Trophoblast cell (in vitro differentiated cells and primary cell): ENCODE measurements around the gene NPC1.

ENCODE experiments used
- DNase-seq, 2 donors: peaks; one replicate each; pipeline ENCODE4 v3.0.0-alpha.2; 2016
- H2AFZ ChIP-seq: 2 replicates; pipeline ENCODE4 v1.6.1; 2013; ENCODE audit warnings: low read length, moderate library complexity, mild to moderate bottlenecking; ENCODE audit not compliant: insufficient read depth, poor library complexity
- H2AK5ac ChIP-seq: 2 replicates; pipeline ENCODE4 v1.6.1; 2013; ENCODE audit warnings: mild to moderate bottlenecking, low read length
- H2BK120ac ChIP-seq: 2 replicates; pipeline ENCODE4 v1.6.1; 2013; ENCODE audit warnings: low read length, mild to moderate bottlenecking, moderate library complexity; ENCODE audit not compliant: insufficient read depth, poor library complexity
- H2BK12ac ChIP-seq: 2 replicates; pipeline ENCODE4 v1.6.1; 2013; ENCODE audit warnings: mild to moderate bottlenecking, low read length, moderate library complexity
- H2BK5ac ChIP-seq: 2 replicates; pipeline ENCODE4 v1.6.1; 2013; ENCODE audit warnings: low read length, low read depth, moderate library complexity, mild to moderate bottlenecking; ENCODE audit not compliant: poor library complexity
- H3K14ac ChIP-seq: 2 replicates; pipeline ENCODE4 v1.6.1; 2013; ENCODE audit warnings: mild to moderate bottlenecking, low read length
- H3K18ac ChIP-seq: 2 replicates; pipeline ENCODE4 v1.6.1; 2013; ENCODE audit warnings: mild to moderate bottlenecking, low read length
- H3K23ac ChIP-seq: 2 replicates; pipeline ENCODE4 v1.6.1; 2013; ENCODE audit warnings: low read length
- H3K27ac ChIP-seq: 2 replicates; pipeline ENCODE4 v1.5.1; 2013; ENCODE audit warnings: low read depth, mild to moderate bottlenecking, inconsistent platforms, low read length, moderate library complexity
- H3K27me3 ChIP-seq: 2 replicates; pipeline ENCODE4 v1.6.1; 2013; ENCODE audit warnings: inconsistent platforms, mild to moderate bottlenecking, low read length, moderate library complexity; ENCODE audit not compliant: insufficient read depth
- H3K36me3 ChIP-seq, 2 experiments: 1 replicate in 1 of 2; 2 replicates in 1 of 2; pipeline ENCODE4 v1.6.1; 2013; ENCODE audit warnings: low read length in 2 of 2, mild to moderate bottlenecking in 2 of 2, moderate library complexity in 1 of 2; ENCODE audit not compliant: insufficient read depth in 2 of 2, control insufficient read depth in 1 of 2
- H3K4ac ChIP-seq: 2 replicates; pipeline ENCODE4 v1.6.1; 2013; ENCODE audit warnings: low read depth, mild to moderate bottlenecking, low read length, moderate library complexity
- H3K4me1 ChIP-seq, 2 experiments: 1 replicate in 1 of 2; 2 replicates in 1 of 2; pipeline ENCODE4 v1.6.1; 2013; ENCODE audit warnings: low read length in 2 of 2, mild to moderate bottlenecking in 2 of 2, moderate library complexity in 1 of 2; ENCODE audit not compliant: insufficient read depth in 2 of 2, control insufficient read depth in 1 of 2
- H3K4me2 ChIP-seq: 2 replicates; pipeline ENCODE4 v1.6.1; 2013; ENCODE audit warnings: inconsistent platforms, mild to moderate bottlenecking, low read length, moderate library complexity
- H3K4me3 ChIP-seq: 2 replicates; pipeline ENCODE4 v1.5.1; 2013; ENCODE audit warnings: mild to moderate bottlenecking, low read depth, low read length, inconsistent platforms
- H3K79me1 ChIP-seq: one replicate; pipeline ENCODE4 v1.6.1; 2013; ENCODE audit warnings: low read length
- H3K79me2 ChIP-seq: 2 replicates; pipeline ENCODE4 v1.6.1; 2013; ENCODE audit warnings: low read length, mild to moderate bottlenecking; ENCODE audit not compliant: control insufficient read depth, insufficient read depth, poor library complexity
- H3K9ac ChIP-seq: 2 replicates; pipeline ENCODE4 v1.6.1; 2013; ENCODE audit warnings: mild to moderate bottlenecking, low read length
- H3K9me3 ChIP-seq: 2 replicates; pipeline ENCODE4 v1.6.1; 2013; ENCODE audit warnings: low read depth, mild to moderate bottlenecking, control low read depth, inconsistent platforms, low read length; ENCODE audit not compliant: insufficient read depth
- H4K12ac ChIP-seq: 2 replicates; pipeline ENCODE4 v1.6.1; 2013; ENCODE audit warnings: low read depth, mild to moderate bottlenecking, low read length, moderate library complexity
- H4K8ac ChIP-seq: 2 replicates; pipeline ENCODE4 v1.6.1; 2013; ENCODE audit warnings: low read depth, mild to moderate bottlenecking, low read length, moderate library complexity
- H4K91ac ChIP-seq: one replicate; pipeline ENCODE4 v1.6.1; 2013; ENCODE audit warnings: low read depth, mild to moderate bottlenecking, low read length, moderate library complexity
- WGBS: extraction: QIAGEN DNeasy Blood & Tissue Kit; methylation state at CpG from one replicate; pipeline ENCODE4 v1.1.7; 2013; ENCODE audit warnings: missing lambda C conversion rate; ENCODE audit not compliant: insufficient read length, insufficient coverage; ENCODE audit errors: extremely low coverage; 5-methylcytosine and 5-hydroxymethylcytosine counted together

Gene NPC1

DNA sequence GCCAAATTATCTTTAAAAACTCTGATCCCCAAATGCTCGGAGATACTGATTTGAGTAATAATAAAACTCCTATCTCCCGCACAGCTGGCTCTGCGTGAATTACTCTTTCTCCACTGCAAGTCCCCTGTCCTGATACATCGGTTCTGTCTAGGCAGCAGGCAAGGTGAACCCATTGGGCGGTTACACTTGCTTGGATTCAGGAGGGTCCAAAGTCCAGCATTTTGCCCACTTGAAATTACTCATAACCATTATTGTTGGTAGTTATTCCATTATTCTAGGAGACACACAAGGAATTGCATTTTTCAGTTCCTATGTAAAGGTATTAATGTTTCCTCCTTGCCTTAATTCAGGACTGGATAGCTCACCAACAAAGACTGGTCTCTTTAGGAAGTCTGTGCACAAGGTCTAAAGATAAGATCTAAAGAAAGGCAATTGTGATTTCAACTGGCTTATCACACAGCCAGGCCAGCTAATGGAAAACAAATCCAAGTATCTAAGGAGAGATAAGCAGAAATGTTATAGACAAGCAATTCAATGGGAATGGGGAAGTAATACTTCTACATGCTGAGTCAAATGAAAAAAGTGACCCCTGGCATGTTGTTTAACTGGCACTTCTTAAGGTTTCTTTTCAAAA is 23.2 kb upstream of the NPC1 start:
- WGBS, result no CpG with 5 or more reads among the region's 5 CpGs
- no peaks in the 10 kb centered on the region for H3K79me2 ChIP-seq
- H3K9ac ChIP-seq, result no peak overlapping the region
- H3K18ac ChIP-seq, result no peak overlapping the region
- H3K9me3 ChIP-seq, result no peaks in the 10 kb centered on the region
- H3K79me1 ChIP-seq, result no peaks in the 10 kb centered on the region
- no peak overlapping the region for H3K4ac ChIP-seq
- DNase-seq, result peak; percentile 50 to 86
- peaks cover 0 to 6% of the 10 kb centered on the region in 2 experiments for H3K4me1 ChIP-seq
- H2BK12ac ChIP-seq, result no peak overlapping the region
- H4K8ac ChIP-seq, result no peak overlapping the region
- no peak overlapping the region for H3K27ac ChIP-seq
- H2BK5ac ChIP-seq, result no peak overlapping the region
- H2BK120ac ChIP-seq, result no peak overlapping the region
- H3K23ac ChIP-seq, result no peak overlapping the region
- H3K27me3 ChIP-seq, result no peaks in the 10 kb centered on the region
- no peak overlapping the region for H4K91ac ChIP-seq
- no peaks in the 10 kb centered on the region for H3K36me3 ChIP-seq
- no peak overlapping the region for H4K12ac ChIP-seq
- H2AFZ ChIP-seq, result no peak overlapping the region
- no peak overlapping the region for H2AK5ac ChIP-seq
- H3K14ac ChIP-seq, result no peak overlapping the region
- H3K4me3 ChIP-seq, result no peak overlapping the region
- H3K4me2 ChIP-seq, result no peak overlapping the region

DNA sequence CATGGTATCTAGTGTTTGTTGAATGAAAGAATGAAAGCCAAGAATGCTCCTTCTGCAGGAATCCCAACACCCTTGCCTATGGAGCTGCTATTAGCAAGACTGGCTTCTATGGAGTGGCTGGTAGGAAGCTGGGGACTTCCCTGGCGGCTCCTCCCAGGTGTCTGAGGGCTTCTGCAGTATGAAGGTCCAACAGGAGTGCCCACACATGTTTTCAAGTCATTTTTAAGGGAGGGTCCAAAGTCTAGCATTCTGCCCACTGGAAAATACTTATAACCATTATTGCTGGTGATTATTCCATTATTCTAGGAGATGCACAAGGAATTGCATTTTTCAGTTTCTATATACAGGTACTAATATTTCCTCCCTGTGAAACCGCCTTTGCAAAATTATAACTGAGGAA is 21.9 kb upstream of the NPC1 start:
- H3K18ac ChIP-seq, result no peak overlapping the region
- no peaks in the 10 kb centered on the region for H3K79me2 ChIP-seq
- H4K12ac ChIP-seq, result no peak overlapping the region
- H4K8ac ChIP-seq, result no peak overlapping the region
- no peak overlapping the region for H3K4me3 ChIP-seq
- H3K14ac ChIP-seq, result no peak overlapping the region
- no peak overlapping the region for H2AK5ac ChIP-seq
- no peaks in the 10 kb centered on the region for H3K79me1 ChIP-seq
- H2BK120ac ChIP-seq, result no peak overlapping the region
- H3K27me3 ChIP-seq, result no peaks in the 10 kb centered on the region
- no peak overlapping the region for H2BK5ac ChIP-seq
- H4K91ac ChIP-seq, result no peak overlapping the region
- no peak overlapping the region for H2BK12ac ChIP-seq
- H3K23ac ChIP-seq, result no peak overlapping the region
- H3K4ac ChIP-seq, result no peak overlapping the region
- peak in 1 of 2 donors; percentile 37 for DNase-seq
- H2AFZ ChIP-seq, result no peak overlapping the region
- H3K9ac ChIP-seq, result no peak overlapping the region
- H3K36me3 ChIP-seq, result no peaks in the 10 kb centered on the region
- H3K4me1 ChIP-seq, result peaks cover 0 to 6% of the 10 kb centered on the region in 2 experiments
- H3K27ac ChIP-seq, result no peak overlapping the region
- no peaks in the 10 kb centered on the region for H3K9me3 ChIP-seq
- WGBS, result no CpG with 5 or more reads among the region's 2 CpGs
- H3K4me2 ChIP-seq, result no peak overlapping the region

DNA sequence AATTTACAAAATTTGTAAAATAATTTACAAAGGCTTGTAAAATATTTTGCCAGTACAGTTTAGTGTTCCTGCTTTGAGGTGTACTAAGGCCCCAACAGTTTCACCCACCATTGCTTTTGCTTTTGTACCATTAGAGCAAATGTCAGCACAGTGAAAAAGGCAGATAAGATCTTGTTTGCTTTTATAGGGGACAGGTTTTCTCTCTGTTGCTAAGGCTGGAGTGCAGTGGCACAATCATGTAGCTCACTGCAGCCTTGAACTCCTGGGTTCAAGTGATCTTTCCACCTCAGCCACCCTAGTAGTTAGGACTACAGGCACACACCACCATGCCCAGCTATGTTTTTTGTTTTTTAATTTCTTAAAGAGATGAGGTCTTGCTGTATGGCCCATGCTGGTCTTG is 19.6 kb upstream of the NPC1 start:
- H3K36me3 ChIP-seq, result no peaks in the 10 kb centered on the region
- no peak overlapping the region for H3K23ac ChIP-seq

DNA sequence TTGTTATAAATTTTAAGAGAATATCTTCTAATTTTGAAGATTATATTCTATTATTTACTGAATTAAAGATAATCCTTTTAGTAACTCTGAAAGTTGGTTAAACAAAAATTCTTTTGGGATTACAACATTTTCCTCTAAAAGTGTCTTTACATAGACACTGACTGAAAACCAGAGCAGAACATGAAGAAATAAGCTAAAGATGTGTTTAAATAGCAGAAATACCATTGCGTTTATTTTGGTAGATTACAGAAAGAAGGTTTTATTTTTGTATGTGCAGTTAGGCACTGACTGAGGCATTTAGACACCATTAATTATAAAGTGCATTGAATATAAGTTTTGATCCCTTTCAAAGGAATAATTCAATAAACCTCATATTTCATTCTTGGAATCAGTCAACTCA is 13.5 kb upstream of the NPC1 start:
- Histone ChIP-seq H3K4me2 (no peak overlapping the region), H3K79me1 (no peaks in the 10 kb centered on the region), H3K9ac (no peak overlapping the region), H2BK5ac (no peak overlapping the region), H3K9me3 (no peaks in the 10 kb centered on the region), H3K27ac (no peak overlapping the region), H4K91ac (no peak overlapping the region), H4K12ac (no peak overlapping the region), H3K23ac (no peak overlapping the region), H2BK120ac (no peak overlapping the region), H3K27me3 (no peaks in the 10 kb centered on the region), H2AK5ac (no peak overlapping the region), H3K79me2 (no peaks in the 10 kb centered on the region), H3K4me1 (no peaks in the 10 kb centered on the region), H2BK12ac (no peak overlapping the region), H3K14ac (no peak overlapping the region), H3K4ac (no peak overlapping the region), H4K8ac (no peak overlapping the region), H3K18ac (no peak overlapping the region), H3K36me3 (no peaks in the 10 kb centered on the region), H2AFZ (no peak overlapping the region), H3K4me3 (no peak overlapping the region)
- WGBS, result no CpG with 5 or more reads among the region's 1 CpG
- DNase-seq, result no peak

More for the DNA sequence above, 19.6 kb upstream of the NPC1 start:
- DNase-seq, result no peak
- Histone ChIP-seq H3K4ac (no peak overlapping the region), H3K9ac (no peak overlapping the region), H4K91ac (no peak overlapping the region), H3K79me2 (no peaks in the 10 kb centered on the region), H3K14ac (no peak overlapping the region), H3K9me3 (no peaks in the 10 kb centered on the region), H2BK5ac (no peak overlapping the region), H3K4me1 (peaks cover 0 to 2% of the 10 kb centered on the region in 2 experiments), H2AK5ac (no peak overlapping the region), H2BK120ac (no peak overlapping the region), H3K18ac (no peak overlapping the region), H3K4me3 (no peak overlapping the region), H2AFZ (no peak overlapping the region), H3K27ac (no peak overlapping the region), H2BK12ac (no peak overlapping the region), H4K8ac (no peak overlapping the region), H3K79me1 (no peaks in the 10 kb centered on the region), H3K4me2 (no peak overlapping the region), H3K27me3 (no peaks in the 10 kb centered on the region), H4K12ac (no peak overlapping the region)
